DMS153 (cell line): ENCODE data around the gene KLF16.

Experiments used
- DNase-seq: peaks from one replicate; lab custom pipeline; 2025; lab: John Stamatoyannopoulos, UW

Gene KLF16

GRCh38 chr19:1841209-1841924 lies 22.0 kb downstream of the KLF16 start:
- no peak for DNase-seq

GRCh38 chr19:1840541-1841115 lies 22.8 kb downstream of the KLF16 start:
- DNase-seq: no peak

GRCh38 chr19:1839658-1840540 lies 23.5 kb downstream of the KLF16 start:
- no peak for DNase-seq

- no peak for DNase-seq
These were observed 25.7 kb downstream of the KLF16 start for GRCh38 chr19:1837625-1838105.

GRCh38 chr19:1837222-1837565 lies 26.2 kb downstream of the KLF16 start:
- no peak for DNase-seq

GRCh38 chr19:1836458-1837221 lies 26.7 kb downstream of the KLF16 start:
- no peak for DNase-seq

GRCh38 chr19:1833540-1833939 lies 29.8 kb downstream of the KLF16 start:
- DNase-seq: no peak

- DNase-seq: no peak
These were observed 31.2 kb downstream of the KLF16 start for GRCh38 chr19:1832046-1832663.

- no peak for DNase-seq
These were observed 32.4 kb downstream of the KLF16 start for GRCh38 chr19:1830978-1831377.

GRCh38 chr19:1830568-1830967 lies 32.8 kb downstream of the KLF16 start:
- no peak for DNase-seq

GRCh38 chr19:1829958-1830357 lies 33.4 kb downstream of the KLF16 start:
- DNase-seq: no peak

- DNase-seq: no peak
These were observed 34.8 kb downstream of the KLF16 start for GRCh38 chr19:1828279-1829238.

GRCh38 chr19:1827566-1828278 lies 35.7 kb downstream of the KLF16 start:
- no peak for DNase-seq

GRCh38 chr19:1826557-1827521 lies 36.5 kb downstream of the KLF16 start:
- DNase-seq: no peak

GRCh38 chr19:1825909-1826556 lies 37.3 kb downstream of the KLF16 start:
- DNase-seq: no peak

GRCh38 chr19:1824252-1824622 lies 39.1 kb downstream of the KLF16 start:
- DNase-seq: no peak

GRCh38 chr19:1823539-1824251 lies 39.7 kb downstream of the KLF16 start:
- no peak for DNase-seq

- no peak for DNase-seq
These were observed 40.4 kb downstream of the KLF16 start for GRCh38 chr19:1823020-1823419.
